ENCODE results near the gene CCND3.

The CCND3 gene

DNA sequence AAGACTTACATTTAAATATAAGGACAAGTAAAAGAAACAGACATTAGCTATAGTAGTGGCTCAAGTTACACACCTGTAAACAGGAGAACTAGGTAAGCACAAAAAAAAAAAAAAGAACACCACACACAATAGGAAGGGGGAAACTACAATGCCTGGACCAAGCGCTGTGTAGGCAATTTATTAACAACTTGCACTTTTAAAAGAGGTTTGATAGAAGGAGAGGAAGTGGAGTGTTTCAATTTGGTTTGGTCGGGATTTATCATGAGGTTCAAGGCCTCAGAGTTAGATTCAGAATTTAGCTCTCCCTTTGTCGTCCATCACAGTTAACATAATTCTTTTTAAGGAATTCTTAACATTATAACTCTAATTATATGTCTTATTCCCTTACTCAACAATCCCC lies 45.3 kb downstream of the CCND3 start:
- Histone ChIP-seq H3K27me3 (ENCODE audit: control insufficient read depth in 2 of 2, insufficient read depth in 2 of 2, low read length in 2 of 2) (no peaks in the 10 kb centered on the region), H3K9me3 (ENCODE audit: control insufficient read depth in 2 of 2, low read length in 2 of 2) (no peaks in the 10 kb centered on the region), H3K27ac (ENCODE audit: low read depth in 2 of 2, low read length in 2 of 2) (peak overlapping the region in 1 of 2 donors; percentile 75), H3K36me3 (ENCODE audit: control insufficient read depth in 2 of 2, insufficient read depth in 2 of 2, low read length in 2 of 2) (peaks cover 0 to 5% of the 10 kb centered on the region in 2 donors), H3K4me3 (ENCODE audit: low read length in 2 of 2) (peak overlapping the region in 1 of 2 donors; percentile 81), H3K9ac (ENCODE audit: low read depth in 1 of 2, low read length in 2 of 2) (no peak overlapping the region), H3K4me1 (ENCODE audit: control insufficient read depth in 2 of 2, insufficient read depth in 2 of 2, low read length in 2 of 2) (peaks cover 9 to 15% of the 10 kb centered on the region in 2 donors)

DNA sequence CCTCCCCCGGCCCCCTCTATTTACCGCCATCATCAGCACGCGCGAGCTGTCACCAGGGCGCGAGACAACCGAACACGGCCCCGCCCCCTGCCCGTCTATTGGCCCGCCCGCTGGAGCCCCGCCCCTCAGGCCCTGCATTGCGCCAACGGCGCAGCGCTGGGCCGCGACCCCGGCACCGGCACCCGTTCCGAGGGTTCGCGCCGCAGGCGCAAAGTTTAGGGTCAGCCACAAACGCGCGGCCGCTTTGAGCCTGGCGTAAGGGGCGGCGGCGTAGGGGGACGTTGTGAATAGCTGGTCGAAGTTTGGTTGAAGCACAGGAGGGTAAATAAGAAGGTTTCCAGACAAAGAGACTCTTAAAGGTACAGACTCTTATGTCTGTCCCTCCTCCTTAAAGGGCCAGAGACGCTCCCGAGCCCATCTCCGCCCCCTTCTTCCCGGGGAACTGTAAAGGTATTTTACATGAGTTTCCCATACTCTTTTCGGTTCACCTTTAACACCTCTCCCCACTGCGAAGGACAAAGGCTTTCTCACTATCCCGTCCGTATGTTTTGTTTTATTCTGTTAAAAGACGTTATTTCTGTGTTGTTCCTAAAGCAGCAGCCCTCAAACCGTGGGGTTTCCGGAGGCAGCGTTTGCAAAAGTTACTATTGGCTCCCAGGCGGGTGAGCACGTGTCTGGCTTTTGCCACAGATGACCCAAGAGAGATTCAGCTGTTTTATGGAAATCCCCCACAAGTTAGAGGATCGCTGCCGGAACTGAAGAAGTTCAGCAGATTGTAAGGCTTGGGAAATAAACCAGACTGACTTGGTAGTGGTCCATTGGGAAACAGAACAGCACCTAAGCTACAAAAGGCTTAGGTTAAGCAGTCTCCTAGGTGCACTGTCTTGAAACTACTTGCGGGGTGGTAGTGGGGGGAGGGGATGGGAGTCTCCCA lies 46.0 kb downstream of the CCND3 start, which contains the start of gene USP49:
TSS of gene USP49 (minus strand) at position 76 of the 934 bp plus-strand sequence. CDS start 88,392 bp downstream, outside the sequence.
- H3K27ac ChIP-seq (ENCODE audit: low read depth in 2 of 2, low read length in 2 of 2), result peak within 1 kb of the TSS; percentile 75 to 78
- peak within 1 kb of the TSS; percentile 68 to 81 for H3K4me3 ChIP-seq (ENCODE audit: low read length in 2 of 2)
- H3K9me3 ChIP-seq (ENCODE audit: control insufficient read depth in 2 of 2, low read length in 2 of 2), result no peaks in the 10 kb centered on the region
- peak within 1 kb of the TSS; percentile 66 to 82 for H3K9ac ChIP-seq (ENCODE audit: low read depth in 1 of 2, low read length in 2 of 2)
- peaks cover 9 to 15% of the 10 kb centered on the region in 2 donors for H3K4me1 ChIP-seq (ENCODE audit: control insufficient read depth in 2 of 2, insufficient read depth in 2 of 2, low read length in 2 of 2)
- no peaks in the 10 kb centered on the region for H3K27me3 ChIP-seq (ENCODE audit: control insufficient read depth in 2 of 2, insufficient read depth in 2 of 2, low read length in 2 of 2)
- H3K36me3 ChIP-seq (ENCODE audit: control insufficient read depth in 2 of 2, insufficient read depth in 2 of 2, low read length in 2 of 2), result no peaks in the 10 kb centered on the region

- H3K27me3 ChIP-seq (ENCODE audit: control insufficient read depth in 2 of 2, insufficient read depth in 2 of 2, low read length in 2 of 2), result no peaks in the 10 kb centered on the region
- peaks cover 9 to 15% of the 10 kb centered on the region in 2 donors for H3K4me1 ChIP-seq (ENCODE audit: control insufficient read depth in 2 of 2, insufficient read depth in 2 of 2, low read length in 2 of 2)
- H3K9me3 ChIP-seq (ENCODE audit: control insufficient read depth in 2 of 2, low read length in 2 of 2), result no peaks in the 10 kb centered on the region
- no peak overlapping the region for H3K27ac ChIP-seq (ENCODE audit: low read depth in 2 of 2, low read length in 2 of 2)
- H3K9ac ChIP-seq (ENCODE audit: low read depth in 1 of 2, low read length in 2 of 2), result peak overlapping the region; percentile 60 to 61
- H3K36me3 ChIP-seq (ENCODE audit: control insufficient read depth in 2 of 2, insufficient read depth in 2 of 2, low read length in 2 of 2), result no peaks in the 10 kb centered on the region
- H3K4me3 ChIP-seq (ENCODE audit: low read length in 2 of 2), result peak overlapping the region; percentile 68 to 79
Measured at GRCh38 chr6:41894366-41895299, 47.0 kb downstream of the CCND3 start.

DNA sequence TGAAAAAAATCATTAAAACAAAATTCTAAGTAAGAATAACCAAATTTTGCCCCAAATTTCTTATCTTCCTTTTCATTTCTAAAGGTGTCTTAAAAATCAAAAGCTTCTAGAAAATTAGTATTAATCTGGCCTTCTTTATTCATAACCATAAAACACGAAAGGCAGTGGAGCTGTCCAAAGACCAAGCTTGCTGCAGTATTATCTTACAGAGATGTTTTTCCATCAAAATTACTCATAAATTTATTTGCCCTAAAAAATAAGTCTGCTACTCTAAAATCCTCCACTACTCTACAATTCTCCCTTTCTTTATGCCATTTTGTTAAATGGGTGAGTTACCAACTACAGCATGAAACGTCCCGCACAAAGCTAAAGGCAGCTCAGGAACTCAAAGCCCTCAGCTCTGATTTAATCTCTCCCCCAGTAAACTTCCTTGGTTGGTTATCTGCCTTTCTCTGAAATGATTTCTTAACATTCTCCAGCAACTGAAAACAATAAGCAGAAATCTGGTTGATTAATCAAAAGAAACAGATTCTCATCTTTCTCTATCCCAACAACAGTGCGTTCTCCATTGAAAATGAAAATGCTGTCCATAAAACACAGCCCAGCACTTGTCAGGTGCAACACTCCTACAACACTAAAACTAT lies 48.6 kb downstream of the CCND3 start:
- Histone ChIP-seq H3K9ac (ENCODE audit: low read depth in 1 of 2, low read length in 2 of 2) (no peak overlapping the region), H3K27me3 (ENCODE audit: control insufficient read depth in 2 of 2, insufficient read depth in 2 of 2, low read length in 2 of 2) (no peaks in the 10 kb centered on the region), H3K27ac (ENCODE audit: low read depth in 2 of 2, low read length in 2 of 2) (no peak overlapping the region), H3K36me3 (ENCODE audit: control insufficient read depth in 2 of 2, insufficient read depth in 2 of 2, low read length in 2 of 2) (no peaks in the 10 kb centered on the region), H3K4me3 (ENCODE audit: low read length in 2 of 2) (no peak overlapping the region), H3K9me3 (ENCODE audit: control insufficient read depth in 2 of 2, low read length in 2 of 2) (no peaks in the 10 kb centered on the region), H3K4me1 (ENCODE audit: control insufficient read depth in 2 of 2, insufficient read depth in 2 of 2, low read length in 2 of 2) (peaks cover 9 to 15% of the 10 kb centered on the region in 2 donors)

- Histone ChIP-seq H3K27ac (ENCODE audit: low read depth in 2 of 2, low read length in 2 of 2) (no peak overlapping the region), H3K36me3 (ENCODE audit: control insufficient read depth in 2 of 2, insufficient read depth in 2 of 2, low read length in 2 of 2) (no peaks in the 10 kb centered on the region), H3K4me1 (ENCODE audit: control insufficient read depth in 2 of 2, insufficient read depth in 2 of 2, low read length in 2 of 2) (no peaks in the 10 kb centered on the region), H3K27me3 (ENCODE audit: control insufficient read depth in 2 of 2, insufficient read depth in 2 of 2, low read length in 2 of 2) (no peaks in the 10 kb centered on the region), H3K4me3 (ENCODE audit: low read length in 2 of 2) (no peak overlapping the region), H3K9me3 (ENCODE audit: control insufficient read depth in 2 of 2, low read length in 2 of 2) (no peaks in the 10 kb centered on the region), H3K9ac (ENCODE audit: low read depth in 1 of 2, low read length in 2 of 2) (no peak overlapping the region)
Measured at GRCh38 chr6:41887331-41887751, 54.3 kb downstream of the CCND3 start.

DNA sequence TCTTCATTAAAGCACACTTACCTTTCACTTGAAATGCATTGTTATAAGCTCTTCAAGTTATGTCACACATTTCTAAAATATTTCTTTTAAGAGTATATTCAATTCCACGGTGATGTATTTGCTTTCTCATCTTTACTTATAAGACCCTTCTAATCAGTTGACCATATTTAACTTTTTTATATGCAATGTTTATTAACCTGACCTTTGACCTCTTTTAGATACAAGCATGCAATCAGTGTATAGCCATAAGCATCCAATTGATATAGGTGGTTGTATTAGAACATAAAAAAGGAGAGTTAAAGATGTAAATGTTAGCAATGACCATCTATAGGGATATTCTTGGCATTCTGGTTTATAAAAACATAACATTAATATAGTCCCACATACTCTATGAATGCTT lies 55.7 kb downstream of the CCND3 start:
- Histone ChIP-seq H3K9ac (ENCODE audit: low read depth in 1 of 2, low read length in 2 of 2) (no peak overlapping the region), H3K4me3 (ENCODE audit: low read length in 2 of 2) (no peak overlapping the region), H3K36me3 (ENCODE audit: control insufficient read depth in 2 of 2, insufficient read depth in 2 of 2, low read length in 2 of 2) (no peaks in the 10 kb centered on the region), H3K27ac (ENCODE audit: low read depth in 2 of 2, low read length in 2 of 2) (no peak overlapping the region), H3K27me3 (ENCODE audit: control insufficient read depth in 2 of 2, insufficient read depth in 2 of 2, low read length in 2 of 2) (no peaks in the 10 kb centered on the region), H3K9me3 (ENCODE audit: control insufficient read depth in 2 of 2, low read length in 2 of 2) (no peaks in the 10 kb centered on the region), H3K4me1 (ENCODE audit: control insufficient read depth in 2 of 2, insufficient read depth in 2 of 2, low read length in 2 of 2) (no peaks in the 10 kb centered on the region)

GRCh38 chr6:41884957-41885356 lies 56.7 kb downstream of the CCND3 start:
- no peak overlapping the region for H3K9ac ChIP-seq (ENCODE audit: low read depth in 1 of 2, low read length in 2 of 2)
- no peaks in the 10 kb centered on the region for H3K27me3 ChIP-seq (ENCODE audit: control insufficient read depth in 2 of 2, insufficient read depth in 2 of 2, low read length in 2 of 2)
- no peaks in the 10 kb centered on the region for H3K4me1 ChIP-seq (ENCODE audit: control insufficient read depth in 2 of 2, insufficient read depth in 2 of 2, low read length in 2 of 2)
- H3K36me3 ChIP-seq (ENCODE audit: control insufficient read depth in 2 of 2, insufficient read depth in 2 of 2, low read length in 2 of 2), result no peaks in the 10 kb centered on the region
- no peak overlapping the region for H3K27ac ChIP-seq (ENCODE audit: low read depth in 2 of 2, low read length in 2 of 2)
- H3K9me3 ChIP-seq (ENCODE audit: control insufficient read depth in 2 of 2, low read length in 2 of 2), result no peaks in the 10 kb centered on the region
- no peak overlapping the region for H3K4me3 ChIP-seq (ENCODE audit: low read length in 2 of 2)
